GM19240 (cell line): ENCODE results near the gene KRT38.
"Not testable (repeated sequence)": the region's sequence is repeated elsewhere in the genome, so short reads cannot be mapped to it uniquely, and the experiment has no call there.

Experiments used
- DNase-seq: peaks from one replicate; pipeline ENCODE4 v3.0.0; 2011; ENCODE audit warnings: low spot score; ENCODE audit not compliant: insufficient read length

The KRT38 gene

GRCh38 chr17:41462705-41463104 is 21.9 kb upstream of the KRT38 start:
- DNase-seq = no peak

- no peak for DNase-seq
These were observed 16.9 kb upstream of the KRT38 start for GRCh38 chr17:41457676-41458075.

GRCh38 chr17:41456204-41456603 is 15.4 kb upstream of the KRT38 start:
- DNase-seq = no peak

- DNase-seq = no peak
These were observed 14.5 kb upstream of the KRT38 start for GRCh38 chr17:41455236-41455635.

GRCh38 chr17:41453066-41453465 is 12.3 kb upstream of the KRT38 start:
- no peak for DNase-seq

GRCh38 chr17:41452281-41452680 is 11.5 kb upstream of the KRT38 start:
- no peak for DNase-seq

- no peak for DNase-seq
These were observed 10.5 kb upstream of the KRT38 start for GRCh38 chr17:41451154-41451728.

GRCh38 chr17:41449008-41449407 is 8.2 kb upstream of the KRT38 start:
- DNase-seq = no peak

- DNase-seq = no peak
These were observed 7.7 kb upstream of the KRT38 start for GRCh38 chr17:41448506-41448905.

- DNase-seq = no peak
These were observed 6.0 kb upstream of the KRT38 start for GRCh38 chr17:41446806-41447205.

- DNase-seq = no peak
These were observed 3.9 kb upstream of the KRT38 start for GRCh38 chr17:41444640-41445039.

- DNase-seq = no peak
These were observed 3.4 kb upstream of the KRT38 start for GRCh38 chr17:41444186-41444585.

- DNase-seq = no peak
These were observed 2.0 kb upstream of the KRT38 start for GRCh38 chr17:41442739-41443138.

- DNase-seq = no peak
These were observed 1.4 kb downstream of the KRT38 start for GRCh38 chr17:41439375-41439774.

- no peak for DNase-seq
These were observed 3.0 kb downstream of the KRT38 start for GRCh38 chr17:41437769-41438168.

GRCh38 chr17:41437254-41437653 is 3.5 kb downstream of the KRT38 start:
- DNase-seq = no peak

- no peak for DNase-seq
These were observed 6.4 kb downstream of the KRT38 start for GRCh38 chr17:41434415-41434814.

- DNase-seq = no peak
These were observed 6.8 kb downstream of the KRT38 start for GRCh38 chr17:41434005-41434404.

- DNase-seq = no peak
These were observed 7.2 kb downstream of the KRT38 start for GRCh38 chr17:41433586-41433985.

GRCh38 chr17:41430376-41430775 is 10.4 kb downstream of the KRT38 start:
- DNase-seq = not testable (repeated sequence)

GRCh38 chr17:41429667-41430066 is 11.1 kb downstream of the KRT38 start:
- DNase-seq = no peak

GRCh38 chr17:41428591-41429291 is 12.0 kb downstream of the KRT38 start:
- DNase-seq = no peak

GRCh38 chr17:41424111-41424635 is 16.6 kb downstream of the KRT38 start, which contains the start of gene KRT37:
TSS of gene KRT37 (minus strand) at chr17:41424585. CDS start at chr17:41424523, 62 bp downstream.
- DNase-seq = no peak
